HepG2 (cell line): ENCODE data around the gene SH2B2. TPM values are rescaled to one million over a fixed set of nuclear protein-coding genes. Genes with fewer than 3 reads are reported as not detected.

ENCODE experiments used
- ATAC-seq: fragments of 200-7000 bp; cut with Tn5 transposase; 3 replicates; pipeline ENCODE4 v1.9.1; 2020; ENCODE audit warnings: mild to moderate bottlenecking, moderate library complexity
- BruUV-seq: library from RNA; stranded (reverse); fragments of 400-500 nt; replicated peaks from 2 replicates; lab custom pipeline; 2021; lab: Mats Ljungman, UMichigan
- CTCF ChIA-PET: fragments of 300-600 bp; formaldehyde crosslinking; extraction: SDS; loops from one replicate; lab custom pipeline; 2021; ENCODE audit warnings: low total read pairs, inconsistent platforms, low intra/inter-chr PET ratio; lab: Yijun Ruan, JAX
- POLR2A ChIA-PET: fragments of 350-600 bp; sonication (Branson Sonifier 250); formaldehyde crosslinking; loops from one replicate; lab custom pipeline; 2020; ENCODE audit warnings: antibody characterized with exemption, inconsistent platforms; lab: Yijun Ruan, JAX
- DNase-seq: peaks from one replicate; pipeline ENCODE4 v3.0.0-alpha.2; 2015; ENCODE audit warnings: low spot score
- FAIRE-seq: peaks from 3 replicates; lab custom pipeline; 2011; peaks lifted over from hg19 to GRCh38; lab: Jason Lieb, UNC
- H2AFZ ChIP-seq: one replicate; pipeline ENCODE4 v1.6.1; 2011; ENCODE audit warnings: low read length, inconsistent platforms
- H3K27ac ChIP-seq: fragments of 300-600 bp; 3 replicates; pipeline ENCODE4 v1.8.0; 2011; ENCODE audit warnings: mixed run types, mild to moderate bottlenecking, mixed read lengths, low read length, inconsistent platforms; ENCODE audit not compliant: insufficient read depth; ENCODE audit errors: extremely low read length
- H3K27me3 ChIP-seq, 2 experiments: fragments of 200-600 bp in 1 of 2; 2 replicates in 1 of 2; 3 replicates in 1 of 2; pipeline versions ENCODE4 v1.6.0 to v1.8.0; 2011; ENCODE audit warnings: low read length in 2 of 2, mild to moderate bottlenecking in 2 of 2, moderate library complexity in 2 of 2, inconsistent platforms in 1 of 2; ENCODE audit not compliant: insufficient read depth in 2 of 2, control insufficient read depth in 1 of 2
- H3K36me3 ChIP-seq, 2 experiments: fragments of 200-600 bp in 1 of 2; replicated peaks in 1 of 2; 2 replicates in 1 of 2; 3 replicates in 1 of 2; pipeline versions ENCODE4 v1.5.1 to v1.8.0; 2011; ENCODE audit warnings: low read length in 2 of 2, inconsistent platforms in 1 of 2; ENCODE audit not compliant: insufficient read depth in 2 of 2, control insufficient read depth in 1 of 2
- H3K4me1 ChIP-seq: 2 replicates; pipeline ENCODE4 v1.5.1; 2012; ENCODE audit warnings: low read length, inconsistent platforms; ENCODE audit not compliant: insufficient read depth
- H3K4me2 ChIP-seq: 2 replicates; pipeline ENCODE4 v1.6.0; 2011; ENCODE audit warnings: low read depth, low read length, inconsistent platforms
- H3K4me3 ChIP-seq, 3 experiments: fragments of 200-600 bp in 1 of 3; sonication (generic), shearing (Covaris generic) in 1 of 3; replicated peaks in 1 of 3; 2 replicates each; pipeline ENCODE4 v1.5.1; 2011 to 2016; ENCODE audit warnings: low read length in 3 of 3, inconsistent platforms in 2 of 3, low read depth in 2 of 3, mild to moderate bottlenecking in 2 of 3, control low read depth in 1 of 3, mixed read lengths in 1 of 3; ENCODE audit not compliant: insufficient read depth in 1 of 3
- H3K79me2 ChIP-seq: one replicate; pipeline ENCODE4 v1.6.1; 2011; ENCODE audit warnings: low read length, inconsistent platforms; ENCODE audit not compliant: insufficient read depth
- H3K9ac ChIP-seq: 2 replicates; pipeline ENCODE4 v1.6.0; 2011; ENCODE audit warnings: mild to moderate bottlenecking, low read depth, low read length, inconsistent platforms; ENCODE audit not compliant: insufficient read depth
- H3K9me3 ChIP-seq: 2 replicates; pipeline ENCODE4 v1.5.1; 2012; ENCODE audit warnings: mild to moderate bottlenecking, low read length
- H4K20me1 ChIP-seq: 2 replicates; pipeline ENCODE4 v1.6.0; 2011; ENCODE audit warnings: inconsistent platforms, mild to moderate bottlenecking, low read length, moderate library complexity; ENCODE audit not compliant: insufficient read depth
- ATF5 ChIP-seq: sonication (generic); formaldehyde crosslinking; IDR thresholded peaks from 2 replicates; pipeline ENCODE4 v1.4.0; 2020; ENCODE audit warnings: mild to moderate bottlenecking, low read depth, missing genetic modification reagents
- BRF2 ChIP-seq: sonication (generic); formaldehyde crosslinking; IDR thresholded peaks from 2 replicates; pipeline ENCODE4 v1.8.1; 2022; ENCODE audit warnings: mild to moderate bottlenecking, missing genetic modification reagents
- GABPB1 ChIP-seq: IDR thresholded peaks from 2 replicates; pipeline ENCODE4 v1.6.1; 2016; ENCODE audit warnings: mild to moderate bottlenecking, missing genetic modification reagents, moderate library complexity, missing compliant biosample characterization
- PHF5A ChIP-seq: IDR thresholded peaks from one replicate; pipeline ENCODE4 v1.6.1; 2018; ENCODE audit warnings: low read depth, missing genetic modification reagents; ENCODE audit not compliant: unreplicated experiment
- RFX1 ChIP-seq: fragments of 450-650 bp; IDR thresholded peaks from 2 replicates; pipeline ENCODE4 v1.6.1; 2017
- TP53 ChIP-seq: sonication (generic); formaldehyde crosslinking; conservative IDR thresholded peaks from 2 replicates; pipeline ENCODE4 v1.4.0; 2020; ENCODE audit warnings: missing genetic modification reagents
- ZMYM2 ChIP-seq: sonication (generic); formaldehyde crosslinking; IDR thresholded peaks from 2 replicates; pipeline ENCODE4 v1.8.0; 2022; ENCODE audit warnings: mild to moderate bottlenecking, missing genetic modification reagents
- ZNF124 ChIP-seq: sonication (generic); formaldehyde crosslinking; IDR thresholded peaks from 2 replicates; pipeline ENCODE4 v1.4.0; 2020; ENCODE audit warnings: missing genetic modification reagents
- ZNF143 ChIP-seq: sonication (generic); formaldehyde crosslinking; IDR thresholded peaks from 2 replicates; pipeline ENCODE4 v1.4.0; 2020; ENCODE audit warnings: missing genetic modification reagents
- ZNF331 ChIP-seq: sonication (generic); formaldehyde crosslinking; IDR thresholded peaks from 2 replicates; pipeline ENCODE4 v1.4.0; 2020; ENCODE audit warnings: missing genetic modification reagents
- ZNF354B ChIP-seq: sonication (generic); formaldehyde crosslinking; IDR thresholded peaks from 2 replicates; pipeline ENCODE4 v1.8.0; 2022; ENCODE audit warnings: mild to moderate bottlenecking, missing genetic modification reagents
- ZNF572 ChIP-seq: sonication (generic); formaldehyde crosslinking; IDR thresholded peaks from 2 replicates; pipeline ENCODE4 v1.5.1; 2020; ENCODE audit warnings: mild to moderate bottlenecking, missing genetic modification reagents
- ZNF580 ChIP-seq: IDR thresholded peaks from 2 replicates; pipeline ENCODE4 v1.6.1; 2016; ENCODE audit warnings: low read depth, borderline replicate concordance
- ZNF746 ChIP-seq: sonication (generic); formaldehyde crosslinking; IDR thresholded peaks from 2 replicates; pipeline ENCODE4 v1.8.0; 2022; ENCODE audit warnings: mild to moderate bottlenecking, missing genetic modification reagents
- ZSCAN21 ChIP-seq: sonication (generic); formaldehyde crosslinking; IDR thresholded peaks from 2 replicates; pipeline ENCODE4 v1.8.0; 2022; ENCODE audit warnings: mild to moderate bottlenecking, missing genetic modification reagents, moderate library complexity, borderline replicate concordance
- WGBS: methylation state at CpG from one replicate; pipeline ENCODE4 v1.1.6; 2017; ENCODE audit warnings: low lambda C conversion rate; 5-methylcytosine and 5-hydroxymethylcytosine counted together
- in situ Hi-C: cut with HindIII; loops from 2 replicates; pipeline ENCODE4 v1.10.0; 2017; ENCODE audit warnings: low pct_unique_long_range_greater_than_20kb; ENCODE audit not compliant: extremely low pct_ligation_motif_present
- intact Hi-C: fragments of 100-400 bp; cut with micrococcal nuclease; formaldehyde crosslinking; loops from one replicate; pipeline ENCODE4 v1.10.0; 2022; ENCODE audit not compliant: unreplicated experiment
- polyA plus RNA-seq, 8 experiments: library from polyadenylated mRNA; depleted of rRNA in 3 of 8; stranded (reverse) in 7 of 8; unstranded in 1 of 8; fragments of >200 nt; fragmentation: Illumina TruSeq in 4 of 8; extraction: Trizol in 4 of 8; gene quantifications; 2 replicates each; pipeline versions ENCODE4 v1.2.1 to v1.2.3, GENCODE V29; 2011 to 2016; ENCODE audit warnings: low read depth in 4 of 8, missing spikeins in 1 of 8, mixed read lengths in 1 of 8; ENCODE audit not compliant: insufficient read depth in 1 of 8
- total RNA-seq, 5 experiments: library from RNA; depleted of rRNA; stranded (reverse); fragments of >200 nt; fragmentation: Illumina TruSeq; extraction: Trizol; gene quantifications; 2 replicates each; pipeline ENCODE4 v1.2.3, GENCODE V29; 2016; ENCODE audit warnings: low read depth in 1 of 5
- TF ChIP-seq, protein P1 (sequence below): sonication (generic); formaldehyde crosslinking; IDR thresholded peaks from 2 replicates; pipeline ENCODE4 v1.4.0; 2020; ENCODE audit warnings: missing genetic modification reagents, low read depth, mild to moderate bottlenecking, borderline replicate concordance
- TF ChIP-seq, protein P2 (sequence below): sonication (generic); formaldehyde crosslinking; IDR thresholded peaks from 2 replicates; pipeline ENCODE4 v1.8.0; 2022; ENCODE audit warnings: mild to moderate bottlenecking, missing genetic modification reagents, borderline replicate concordance
- TF ChIP-seq, protein P3 (sequence below): IDR thresholded peaks from 2 replicates; pipeline ENCODE4 v1.6.1; 2016; ENCODE audit warnings: missing compliant biosample characterization, missing genetic modification reagents, borderline replicate concordance

SH2B2 gene
- total and polyA plus RNA-seq, 2 of the 13 experiments (the other 11 are each of a cell fraction or from before 2014, with no cell fraction given) = 0.46 to 1.3 TPM

- no TSS peak for BruUV-seq
- H4K20me1 ChIP-seq = no peaks in the 10 kb centered on the region
- no peak overlapping the region for H2AFZ ChIP-seq
- H3K4me2 ChIP-seq = peak overlapping the region; percentile 81
- peak overlapping the region; percentile 11; the same call in 1 of the 2 replicates for H3K9ac ChIP-seq
- FAIRE-seq = peak; percentile 50
- ATAC-seq = peak; percentile 75
- peak overlapping the region in 1 of 3 experiments; percentile 40; a peak in 1 of 6 replicates for H3K4me3 ChIP-seq
- no peaks in the 10 kb centered on the region for H3K79me2 ChIP-seq
- intact Hi-C loops = loop anchor here (2.0 to 5.0 kb wide), 2 partner anchors 19 to 580 kb away; no protein-coding TSS in a partner anchor
- ChIA-PET CTCF (interaction anchor here (0.7 to 1.6 kb wide), 4 partner anchors 35 to 729 kb away, joined by 6 to 9 read pairs (median 8); no protein-coding TSS in a partner anchor), POLR2A (no interaction called here)
- H3K9me3 ChIP-seq = no peaks in the 10 kb centered on the region
- in situ Hi-C loops = loop anchor here (5.0 to 25.0 kb wide), 2 partner anchors 585 to 735 kb away; no protein-coding TSS in a partner anchor
- H3K27ac ChIP-seq = no peak overlapping the region
- no peaks in the 10 kb centered on the region; a peak in 1 of 5 replicates for H3K27me3 ChIP-seq
- 37% methylated on average over 7 of the region's 21 CpGs for WGBS
- H3K4me1 ChIP-seq = peaks cover 45% of the 10 kb centered on the region
- no peaks in the 10 kb centered on the region for H3K36me3 ChIP-seq
- peak; percentile 65 for DNase-seq
- TF ChIP-seq ZNF124 (CRISPR knock-in tag) (no peak), ZNF580 (CRISPR knock-in tag) (no peak; the same call in 1 of the 2 replicates), ZNF331 (no peak), ZSCAN21 (CRISPR knock-in tag) (no peak), ZNF746 (CRISPR knock-in tag) (no peak), ZNF354B (CRISPR knock-in tag) (no peak), ZNF143 (CRISPR knock-in tag) (no peak), BRF2 (CRISPR knock-in tag) (no peak), ZNF572 (CRISPR knock-in tag) (peak; percentile 50), ZMYM2 (no peak), RFX1 (no peak), GABPB1 (CRISPR knock-in tag) (peak; percentile 27; the same call in 1 of the 2 replicates), TP53 (no peak), ATF5 (CRISPR knock-in tag) (peak; percentile 54; the same call in 1 of the 2 replicates), PHF5A (no peak)
- TF ChIP-seq, protein P1, sequence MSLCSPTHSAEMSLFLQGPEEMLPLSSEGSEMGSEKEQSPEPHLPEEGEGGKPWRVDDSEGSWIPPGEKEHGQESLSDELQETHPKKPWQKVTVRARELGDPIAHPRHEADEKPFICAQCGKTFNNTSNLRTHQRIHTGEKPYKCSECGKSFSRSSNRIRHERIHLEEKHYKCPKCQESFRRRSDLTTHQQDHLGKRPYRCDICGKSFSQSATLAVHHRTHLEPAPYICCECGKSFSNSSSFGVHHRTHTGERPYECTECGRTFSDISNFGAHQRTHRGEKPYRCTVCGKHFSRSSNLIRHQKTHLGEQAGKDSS (CRISPR knock-in tag) = no peak
- TF ChIP-seq, protein P2, sequence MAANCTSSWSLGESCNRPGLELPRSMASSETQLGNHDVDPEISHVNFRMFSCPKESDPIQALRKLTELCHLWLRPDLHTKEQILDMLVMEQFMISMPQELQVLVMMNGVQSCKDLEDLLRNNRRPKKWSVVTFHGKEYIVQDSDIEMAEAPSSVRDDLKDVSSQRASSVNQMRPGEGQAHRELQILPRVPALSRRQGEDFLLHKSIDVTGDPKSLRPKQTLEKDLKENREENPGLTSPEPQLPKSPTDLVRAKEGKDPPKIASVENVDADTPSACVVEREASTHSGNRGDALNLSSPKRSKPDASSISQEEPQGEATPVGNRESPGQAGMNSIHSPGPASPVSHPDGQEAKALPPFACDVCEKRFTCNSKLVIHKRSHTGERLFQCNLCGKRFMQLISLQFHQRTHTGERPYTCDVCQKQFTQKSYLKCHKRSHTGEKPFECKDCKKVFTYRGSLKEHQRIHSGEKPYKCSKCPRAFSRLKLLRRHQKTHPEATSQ = no peak
- TF ChIP-seq, protein P3, sequence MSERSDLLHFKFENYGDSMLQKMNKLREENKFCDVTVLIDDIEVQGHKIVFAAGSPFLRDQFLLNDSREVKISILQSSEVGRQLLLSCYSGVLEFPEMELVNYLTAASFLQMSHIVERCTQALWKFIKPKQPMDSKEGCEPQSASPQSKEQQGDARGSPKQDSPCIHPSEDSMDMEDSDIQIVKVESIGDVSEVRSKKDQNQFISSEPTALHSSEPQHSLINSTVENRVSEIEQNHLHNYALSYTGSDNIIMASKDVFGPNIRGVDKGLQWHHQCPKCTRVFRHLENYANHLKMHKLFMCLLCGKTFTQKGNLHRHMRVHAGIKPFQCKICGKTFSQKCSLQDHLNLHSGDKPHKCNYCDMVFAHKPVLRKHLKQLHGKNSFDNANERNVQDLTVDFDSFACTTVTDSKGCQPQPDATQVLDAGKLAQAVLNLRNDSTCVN (CRISPR knock-in tag) = 0 out of 2 replicates have a peak, but pooled peaks have one; percentile 51
Measured at GRCh38 chr7:102272075-102272916, 14.4 kb upstream of the SH2B2 start.
